Measurements from ENCODE around the gene TRIM10.

The TRIM10 gene

GRCh38 chr6:30160785-30161531 lies at the start of gene TRIM10:
Gene TRIM10, minus strand, starts transcription at chr6:30161211. Its CDS starts 353 bp downstream, at chr6:30160858.
- no peak within 1 kb of the TSS for H3K4me3 ChIP-seq (ENCODE audit: low read depth, low read length)
- no peak for TF ChIP-seq CTCF (IDR thresholded peaks at IDR 0.05; ENCODE audit: borderline replicate concordance, insufficient read depth, low read depth, low read length)

- H3K4me3 ChIP-seq (ENCODE audit: low read depth, low read length), result no peak overlapping the region
- no peak for TF ChIP-seq CTCF (IDR thresholded peaks at IDR 0.05; ENCODE audit: borderline replicate concordance, insufficient read depth, low read depth, low read length)
Observed at GRCh38 chr6:30207619-30208295, 46.7 kb upstream of the TRIM10 start.

GRCh38 chr6:30206799-30207618 lies 46.0 kb upstream of the TRIM10 start:
- TF ChIP-seq CTCF (IDR thresholded peaks at IDR 0.05; ENCODE audit: borderline replicate concordance, insufficient read depth, low read depth, low read length), result no peak
- no peak overlapping the region for H3K4me3 ChIP-seq (ENCODE audit: low read depth, low read length)

- no peak overlapping the region for H3K4me3 ChIP-seq (ENCODE audit: low read depth, low read length)
- TF ChIP-seq CTCF (IDR thresholded peaks at IDR 0.05; ENCODE audit: borderline replicate concordance, insufficient read depth, low read depth, low read length), result no peak
Observed at GRCh38 chr6:30206152-30206551, 45.1 kb upstream of the TRIM10 start.

GRCh38 chr6:30204116-30204515 lies 43.1 kb upstream of the TRIM10 start:
- no peak for TF ChIP-seq CTCF (IDR thresholded peaks at IDR 0.05; ENCODE audit: borderline replicate concordance, insufficient read depth, low read depth, low read length)
- no peak overlapping the region for H3K4me3 ChIP-seq (ENCODE audit: low read depth, low read length)

GRCh38 chr6:30202366-30202765 lies 41.4 kb upstream of the TRIM10 start:
- no peak for TF ChIP-seq CTCF (IDR thresholded peaks at IDR 0.05; ENCODE audit: borderline replicate concordance, insufficient read depth, low read depth, low read length)
- no peak overlapping the region for H3K4me3 ChIP-seq (ENCODE audit: low read depth, low read length)
